IPS-18c (cell line): ENCODE results near the gene SYT1.
"Not testable (repeated sequence)": the region's sequence is repeated elsewhere in the genome, so short reads cannot be mapped to it uniquely, and the experiment has no call there.

ENCODE experiments used
- H3K4me3 ChIP-seq: 2 replicates; pipeline ENCODE4 v1.7.0; 2013; ENCODE audit warnings: low read depth, mild to moderate bottlenecking, low read length, moderate library complexity; ENCODE audit not compliant: insufficient read depth
- H3K9me3 ChIP-seq: one replicate; pipeline ENCODE4 v1.6.1; 2013; ENCODE audit warnings: mild to moderate bottlenecking, low read length, moderate library complexity; ENCODE audit not compliant: control insufficient read depth, insufficient read depth

Gene SYT1

DNA sequence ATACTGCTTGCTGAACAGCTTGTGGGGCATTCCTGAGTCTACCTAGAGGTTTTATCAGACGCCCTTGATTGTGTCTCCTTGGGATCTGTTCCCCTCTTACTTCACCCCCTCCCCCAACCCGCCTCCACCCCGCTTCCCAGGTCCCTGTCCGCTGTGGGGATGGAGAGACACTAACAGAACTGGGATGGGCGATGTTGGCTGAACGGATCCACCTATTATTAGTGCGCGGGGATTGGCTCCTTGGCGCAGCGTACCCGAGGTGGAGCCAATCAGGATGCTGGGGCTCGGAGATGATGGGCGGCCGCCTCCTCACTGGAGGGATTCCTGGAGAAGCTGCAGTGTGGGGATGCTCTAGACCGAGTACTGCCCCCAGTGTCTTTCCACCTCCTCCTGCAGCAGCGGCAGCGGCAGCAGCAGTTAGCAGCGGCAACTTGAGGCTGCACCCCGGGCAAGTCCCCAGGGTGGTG, at the start of gene SYT1:
TSS of gene SYT1 (plus strand) at position 372 of the 467 bp plus-strand sequence.
- no peaks in the 10 kb centered on the region for H3K9me3 ChIP-seq
- H3K4me3 ChIP-seq = peak within 1 kb of the TSS; percentile 81

DNA sequence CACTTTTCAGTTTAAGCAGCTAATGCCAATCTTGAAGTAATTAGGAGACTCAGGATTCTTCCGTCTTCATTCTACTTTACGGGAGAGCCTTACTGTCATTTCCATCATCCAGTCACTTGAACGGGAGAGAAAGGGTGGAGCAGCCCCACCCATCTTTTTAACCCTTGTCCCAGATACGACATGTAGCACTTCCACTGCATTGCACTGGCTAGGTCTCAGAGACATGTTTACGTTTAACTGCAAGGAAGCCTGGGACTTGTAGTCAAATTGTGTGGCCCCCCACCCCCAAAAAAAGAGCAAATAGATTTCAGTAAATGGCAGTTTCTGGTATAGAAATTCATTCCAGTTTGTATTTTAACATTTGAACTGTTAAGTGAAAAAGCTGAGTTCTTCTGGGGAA, 46.1 kb upstream of the SYT1 start:
- Histone ChIP-seq H3K9me3 (no peaks in the 10 kb centered on the region), H3K4me3 (no peak overlapping the region)

GRCh38 chr12:78820946-78821345, 43.6 kb upstream of the SYT1 start:
- Histone ChIP-seq H3K9me3 (no peaks in the 10 kb centered on the region), H3K4me3 (no peak overlapping the region)

- Histone ChIP-seq H3K9me3 (no peaks in the 10 kb centered on the region), H3K4me3 (no peak overlapping the region)
Measured at GRCh38 chr12:78824918-78825317, 39.7 kb upstream of the SYT1 start.

DNA sequence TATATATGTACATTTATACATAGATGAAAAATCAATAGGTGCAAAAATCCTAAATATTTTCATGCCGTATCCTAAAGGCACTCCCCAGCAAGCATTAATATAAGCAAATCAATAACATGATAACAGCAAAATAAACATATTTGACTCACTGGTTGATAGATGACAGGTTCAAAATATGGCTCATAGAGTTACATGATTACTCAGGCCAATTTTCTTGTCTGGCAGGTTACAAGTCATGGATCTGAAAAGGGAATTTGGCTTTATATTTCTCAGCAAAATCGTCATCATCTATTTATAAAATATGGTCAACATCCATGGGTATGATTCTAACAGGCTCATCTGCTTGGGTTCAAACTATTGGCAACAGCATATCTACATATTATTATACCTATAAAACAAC, 34.9 kb upstream of the SYT1 start:
- H3K4me3 ChIP-seq = no peak overlapping the region
- no peaks in the 10 kb centered on the region for H3K9me3 ChIP-seq

- H3K4me3 ChIP-seq = no peak overlapping the region
Measured at GRCh38 chr12:78835493-78835892, 29.1 kb upstream of the SYT1 start.

DNA sequence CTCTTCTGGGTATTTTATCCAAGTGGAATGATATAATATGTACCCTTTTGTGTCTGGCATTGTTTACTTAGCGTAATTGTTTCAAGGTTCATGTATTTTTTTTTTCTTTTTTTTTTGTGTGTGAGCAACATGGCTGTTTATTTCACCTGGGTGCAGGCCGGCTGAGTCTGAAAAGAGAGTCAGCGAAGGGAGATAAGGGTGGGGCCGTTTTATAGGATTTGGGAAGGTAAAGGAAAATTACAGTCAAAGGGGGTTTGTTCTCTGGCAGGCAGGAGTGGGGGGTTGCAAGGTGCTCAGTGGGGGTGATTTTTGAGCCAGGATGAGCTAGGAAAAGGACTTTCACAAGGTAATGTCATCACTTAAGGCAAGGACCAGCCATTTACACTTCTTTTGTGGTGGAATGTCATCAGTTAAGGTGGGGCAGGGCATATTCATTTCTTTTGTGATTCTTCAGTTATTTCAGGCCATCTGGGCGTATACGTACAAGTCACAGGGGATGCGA, 24.0 kb upstream of the SYT1 start:
- not testable (repeated sequence) for H3K4me3 ChIP-seq, H3K9me3 ChIP-seq

More at GRCh38 chr12:78835493-78835892, 29.1 kb upstream of the SYT1 start:
- no peaks in the 10 kb centered on the region for H3K9me3 ChIP-seq

DNA sequence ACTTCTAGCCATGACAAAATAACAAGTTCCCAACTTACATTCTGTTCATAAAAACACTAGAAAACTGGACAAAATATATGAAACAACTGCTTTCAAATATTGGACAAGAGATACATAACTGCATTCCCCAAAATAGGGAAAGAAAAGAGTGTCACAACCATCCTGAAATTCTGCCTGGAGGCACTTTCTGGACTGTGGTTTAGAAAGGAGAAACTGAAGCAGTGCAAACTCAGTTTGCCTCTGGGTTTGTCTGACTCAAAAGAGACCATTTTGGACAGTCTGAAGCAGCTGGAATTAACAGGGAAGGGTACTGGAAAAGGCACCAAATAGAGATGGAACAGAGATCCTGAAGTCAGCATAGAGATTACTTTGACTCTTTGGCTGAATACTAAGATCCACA, 11.3 kb upstream of the SYT1 start:
- H3K4me3 ChIP-seq = no peak overlapping the region

GRCh38 chr12:78863482-78864402, 832 bp upstream of the SYT1 start:
- Histone ChIP-seq H3K9me3 (no peaks in the 10 kb centered on the region), H3K4me3 (peak overlapping the region; percentile 81)

More for the DNA sequence above, 11.3 kb upstream of the SYT1 start:
- H3K9me3 ChIP-seq = peaks cover 2% of the 10 kb centered on the region

DNA sequence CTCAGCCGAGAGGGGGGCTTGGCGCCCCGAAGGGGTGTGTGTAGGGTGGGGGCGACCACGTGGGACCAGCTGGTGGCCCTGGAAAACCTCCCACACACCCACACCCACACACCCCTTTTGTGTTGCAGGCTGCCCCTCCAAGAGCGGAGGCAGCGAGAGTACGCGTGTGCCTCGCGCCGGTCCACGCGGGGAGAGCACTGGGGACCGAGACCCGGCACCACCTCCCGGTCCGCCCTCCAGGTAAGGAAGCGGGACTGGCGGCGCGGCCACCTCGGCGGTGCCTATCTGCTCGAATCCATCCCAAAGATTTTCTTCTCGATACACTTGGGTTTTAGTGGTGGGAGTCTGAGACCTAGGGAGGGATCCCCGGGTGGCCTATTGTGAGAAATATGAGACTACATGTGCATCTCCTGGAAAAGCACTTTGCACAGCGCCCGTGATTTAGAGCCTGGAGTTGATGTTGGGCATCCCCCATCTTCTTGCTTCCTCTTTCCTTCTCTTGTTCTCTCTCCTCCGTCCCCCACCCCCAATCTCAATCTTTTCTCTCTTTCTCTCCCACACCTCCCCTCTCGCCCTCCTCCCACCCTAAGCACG, 393 bp downstream of the SYT1 start:
- Histone ChIP-seq H3K4me3 (peak overlapping the region; percentile 81), H3K9me3 (no peaks in the 10 kb centered on the region)

DNA sequence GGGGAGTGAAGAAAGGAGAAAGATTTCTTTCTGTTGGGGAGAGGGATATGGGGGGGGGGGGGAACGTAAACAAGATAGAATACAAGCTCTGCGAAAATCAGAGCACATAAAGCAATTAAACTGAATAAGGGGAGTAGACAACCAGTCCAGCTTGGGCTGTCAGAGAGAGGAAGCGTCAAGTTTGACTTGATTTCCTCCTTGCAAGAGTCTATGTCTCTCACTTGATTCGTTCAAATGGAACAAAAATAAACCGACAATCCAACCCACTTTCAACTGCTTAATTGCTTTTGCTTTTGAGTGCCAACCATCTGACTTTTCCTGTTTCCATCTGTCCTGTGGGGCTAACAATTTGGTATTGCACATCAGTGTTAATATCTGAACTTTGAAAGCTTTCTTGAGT, 942 bp downstream of the SYT1 start:
- H3K4me3 ChIP-seq = peak overlapping the region; percentile 81
- no peaks in the 10 kb centered on the region for H3K9me3 ChIP-seq

GRCh38 chr12:78866518-78866917, 1.9 kb downstream of the SYT1 start:
- H3K4me3 ChIP-seq = peak overlapping the region; percentile 10; the same call in 1 of the 2 replicates
- no peaks in the 10 kb centered on the region for H3K9me3 ChIP-seq

- no peaks in the 10 kb centered on the region for H3K9me3 ChIP-seq
- H3K4me3 ChIP-seq = no peak overlapping the region
Measured at GRCh38 chr12:78870539-78870938, 6.0 kb downstream of the SYT1 start.

DNA sequence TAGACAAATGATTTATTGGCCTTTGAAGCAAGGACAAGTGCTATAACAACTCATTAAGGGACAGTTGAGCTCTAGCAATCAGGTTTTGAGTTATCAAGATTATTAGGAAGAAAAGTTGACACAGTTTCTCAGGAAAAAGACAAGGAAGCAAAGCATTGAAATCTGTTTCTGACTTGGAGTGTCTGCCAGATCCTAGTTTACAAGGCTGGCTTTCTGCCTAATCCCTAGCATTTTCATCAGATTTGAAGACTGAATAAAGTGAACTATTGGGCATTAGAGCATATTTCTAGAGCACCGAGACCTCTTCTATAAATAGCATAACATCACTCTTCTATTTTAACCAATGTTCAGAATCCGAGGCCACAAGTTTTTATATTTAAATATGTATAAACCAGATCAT, 7.0 kb downstream of the SYT1 start:
- Histone ChIP-seq H3K9me3 (no peaks in the 10 kb centered on the region), H3K4me3 (no peak overlapping the region)

DNA sequence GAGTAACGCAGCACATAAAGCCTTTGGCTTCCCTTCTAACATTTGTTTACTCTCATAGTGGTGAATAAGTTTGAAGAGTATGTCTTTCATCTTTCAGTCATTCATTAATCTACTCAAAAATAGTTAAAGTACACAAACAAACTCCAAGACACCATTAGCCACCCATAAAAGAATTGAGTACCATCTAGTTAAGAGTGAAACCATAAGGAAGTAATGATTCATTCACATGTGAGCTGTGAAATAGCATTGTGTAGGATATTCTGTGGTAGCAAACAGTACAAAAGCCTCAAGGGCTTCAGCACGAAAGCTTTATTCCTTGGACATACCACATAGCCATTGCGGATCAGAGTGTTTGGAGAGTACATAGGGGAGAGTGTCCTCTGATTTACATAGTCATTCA, 13.9 kb downstream of the SYT1 start:
- Histone ChIP-seq H3K4me3 (no peak overlapping the region), H3K9me3 (no peaks in the 10 kb centered on the region)

- H3K4me3 ChIP-seq = no peak overlapping the region
- H3K9me3 ChIP-seq = no peaks in the 10 kb centered on the region
Measured at GRCh38 chr12:78878866-78879265, 14.3 kb downstream of the SYT1 start.

DNA sequence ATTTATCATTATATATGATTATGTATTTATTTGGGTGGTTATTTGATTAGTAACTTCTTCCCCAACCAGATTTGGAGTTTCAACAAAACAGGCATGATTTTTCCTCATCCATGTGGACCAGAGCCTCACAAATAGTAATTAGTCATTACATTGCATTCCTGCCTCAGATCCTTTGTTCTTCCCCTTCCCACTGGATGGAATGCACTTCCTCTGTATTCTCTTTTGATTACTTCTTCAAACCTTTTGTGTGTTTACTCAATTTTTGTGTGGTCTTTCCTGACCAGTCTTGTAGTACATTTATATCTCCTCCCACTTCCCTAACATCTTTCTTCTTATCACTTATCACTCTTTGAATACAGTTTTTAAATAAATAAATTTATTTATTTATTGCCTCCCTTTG, 15.5 kb downstream of the SYT1 start:
- H3K9me3 ChIP-seq = no peaks in the 10 kb centered on the region
- no peak overlapping the region for H3K4me3 ChIP-seq

DNA sequence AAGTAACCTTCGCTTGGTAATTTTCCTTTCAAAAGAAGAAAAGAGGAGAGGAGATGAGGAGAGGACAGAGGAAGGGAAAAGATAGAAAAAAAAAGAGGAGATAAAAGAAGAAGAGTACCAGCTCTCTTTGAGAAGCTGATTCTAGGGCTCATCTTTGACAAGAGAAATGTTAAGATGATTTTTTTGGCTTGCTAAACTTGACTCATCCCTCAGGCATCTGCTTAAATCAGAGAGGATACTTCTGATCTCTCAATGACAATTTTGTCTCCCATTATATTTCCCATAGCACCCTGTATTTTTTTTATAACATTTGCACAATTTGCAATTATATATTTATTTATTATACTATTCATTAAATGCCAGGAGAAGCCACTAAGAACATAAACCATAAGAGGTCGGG, 17.1 kb downstream of the SYT1 start:
- Histone ChIP-seq H3K4me3 (no peak overlapping the region), H3K9me3 (no peaks in the 10 kb centered on the region)
